Measurements from ENCODE around the gene GRPEL2. TPM values are rescaled to one million over a fixed set of nuclear protein-coding genes. Genes with fewer than 3 reads are reported as not detected.

GRPEL2 gene
- total and polyA plus RNA-seq, 3 donors from 2014 or later: 11.6 to 14.3 (median 13.3) TPM

- peak; percentile 30 to 78 (median 70) for TF ChIP-seq CTCF (IDR thresholded peaks at IDR 0.05)
- no peak for TF ChIP-seq POLR2A (IDR thresholded peaks at IDR 0.05)
- Histone ChIP-seq H3K4me1 (peaks cover 12% of the 10 kb centered on the region), H3K36me3 (ENCODE audit: low read depth, missing control alignments) (no peaks in the 10 kb centered on the region), H3K27ac (no peak overlapping the region), H3K4me3 (no peak overlapping the region), H3K9me3 (no peaks in the 10 kb centered on the region), H3K27me3 (no peaks in the 10 kb centered on the region)
- intact Hi-C loops (cut with DNase I; ENCODE audit: low total_unique reads): no loop called here
- 30 to 43% methylated on average over 9 to 14 of the region's 14 CpGs for WGBS, 2 donors
- peak; percentile 81 for DNase-seq
These were observed 22.1 kb downstream of the GRPEL2 start for GRCh38 chr5:149367249-149367971.

GRCh38 chr5:149367972-149368645 is 22.8 kb downstream of the GRPEL2 start:
- WGBS, 2 donors: 89 to 90% methylated on average over 19 to 22 of the region's 22 CpGs
- intact Hi-C loops (cut with DNase I; ENCODE audit: low total_unique reads): no loop called here
- no peak overlapping the region for H3K27ac ChIP-seq

GRCh38 chr5:149370878-149371277 is 25.6 kb downstream of the GRPEL2 start:
- WGBS, 2 donors: 83 to 94% methylated on average over 2 of the region's 2 CpGs
- H3K4me3 ChIP-seq: no peak overlapping the region
- no peaks in the 10 kb centered on the region for H3K36me3 ChIP-seq (ENCODE audit: low read depth, missing control alignments)
- H3K27ac ChIP-seq: no peak overlapping the region
- intact Hi-C loops (cut with DNase I; ENCODE audit: low total_unique reads): no loop called here
- DNase-seq: no peak
- TF ChIP-seq POLR2A (IDR thresholded peaks at IDR 0.05) (no peak), CTCF (IDR thresholded peaks at IDR 0.05) (no peak)
- no peaks in the 10 kb centered on the region for H3K27me3 ChIP-seq
- no peaks in the 10 kb centered on the region for H3K9me3 ChIP-seq
- peaks cover 10% of the 10 kb centered on the region for H3K4me1 ChIP-seq

More at GRCh38 chr5:149367972-149368645, 22.8 kb downstream of the GRPEL2 start:
- Histone ChIP-seq H3K4me3 (no peak overlapping the region), H3K27me3 (no peaks in the 10 kb centered on the region), H3K36me3 (ENCODE audit: low read depth, missing control alignments) (no peaks in the 10 kb centered on the region), H3K9me3 (no peaks in the 10 kb centered on the region), H3K4me1 (peaks cover 13% of the 10 kb centered on the region)
- no peak for TF ChIP-seq POLR2A (IDR thresholded peaks at IDR 0.05)
- TF ChIP-seq CTCF (IDR thresholded peaks at IDR 0.05): no peak
- DNase-seq: no peak

GRCh38 chr5:149371296-149371962 is 26.1 kb downstream of the GRPEL2 start:
- Histone ChIP-seq H3K4me1 (peaks cover 10% of the 10 kb centered on the region), H3K36me3 (ENCODE audit: low read depth, missing control alignments) (no peaks in the 10 kb centered on the region), H3K4me3 (no peak overlapping the region), H3K27ac (peak overlapping the region in 1 of 2 donors; percentile 37), H3K9me3 (no peaks in the 10 kb centered on the region), H3K27me3 (no peaks in the 10 kb centered on the region)
- TF ChIP-seq CTCF (IDR thresholded peaks at IDR 0.05) (peak; percentile 37 to 69 (median 48)), POLR2A (IDR thresholded peaks at IDR 0.05) (no peak)
- WGBS, 2 donors: 44 to 62% methylated on average over 11 to 12 of the region's 12 CpGs
- peak; percentile 77 for DNase-seq
- intact Hi-C loops (cut with DNase I; ENCODE audit: low total_unique reads): no loop called here
